Measurements from ENCODE around the gene OR11H12.
"Not testable (repeated sequence)": the region's sequence is repeated elsewhere in the genome, so short reads cannot be mapped to it uniquely, and the experiment has no call there.

Gene OR11H12, protein sequence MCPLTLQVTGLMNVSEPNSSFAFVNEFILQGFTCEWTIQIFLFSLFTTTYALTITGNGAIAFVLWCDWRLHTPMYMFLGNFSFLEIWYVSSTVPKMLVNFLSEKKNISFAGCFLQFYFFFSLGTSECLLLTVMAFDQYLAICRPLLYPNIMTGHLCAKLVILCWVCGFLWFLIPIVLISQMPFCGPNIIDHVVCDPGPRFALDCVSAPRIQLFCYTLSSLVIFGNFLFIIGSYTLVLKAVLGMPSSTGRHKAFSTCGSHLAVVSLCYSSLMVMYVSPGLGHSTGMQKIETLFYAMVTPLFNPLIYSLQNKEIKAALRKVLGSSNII

DNA sequence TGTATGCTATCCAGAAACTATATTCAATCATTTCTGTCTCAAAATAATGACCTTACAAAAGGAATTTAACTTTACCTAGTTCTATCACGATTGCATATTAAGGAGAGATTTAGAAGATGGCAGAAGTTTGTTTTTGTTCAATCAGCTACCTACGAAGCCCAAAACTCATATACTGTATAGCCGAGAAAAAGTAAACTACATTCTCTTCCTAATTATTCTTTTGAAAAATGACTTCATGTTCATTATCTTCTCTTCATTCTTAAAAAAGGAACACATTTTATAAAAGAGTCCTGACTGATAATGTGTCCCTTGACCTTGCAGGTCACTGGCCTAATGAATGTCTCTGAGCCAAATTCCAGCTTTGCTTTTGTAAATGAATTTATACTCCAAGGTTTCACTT lies at the start of gene OR11H12:
OR11H12 (plus strand) TSS at position 301 of the 400 bp plus-strand sequence; CDS start at position 301, 0 bp downstream.
- DNase-seq: not testable (repeated sequence)

DNA sequence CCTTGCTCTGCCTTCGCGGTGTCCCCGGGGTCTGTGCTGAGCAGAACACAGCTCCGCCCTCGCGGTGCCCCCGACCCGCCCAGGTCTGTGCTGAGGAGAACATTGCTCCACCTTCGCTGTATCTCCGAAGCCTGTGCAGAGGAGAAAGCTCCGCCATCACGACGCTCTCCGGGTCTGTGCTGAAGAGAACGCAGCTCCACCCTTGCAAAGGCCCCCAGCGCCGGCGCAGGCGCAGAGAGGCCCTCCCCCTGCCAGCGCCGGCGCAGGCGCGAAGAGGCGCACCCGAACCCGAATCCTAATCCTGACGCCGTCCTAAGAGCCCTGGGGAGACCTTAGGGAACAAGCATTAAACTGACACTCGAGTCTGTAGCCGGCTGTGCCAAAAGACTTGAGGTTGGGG lies 18.0 kb upstream of the OR11H12 start:
- DNase-seq: not testable (repeated sequence)

- DNase-seq: not testable (repeated sequence)
Observed at GRCh38 chr14:18626610-18627213, 25.8 kb downstream of the OR11H12 start.

DNA sequence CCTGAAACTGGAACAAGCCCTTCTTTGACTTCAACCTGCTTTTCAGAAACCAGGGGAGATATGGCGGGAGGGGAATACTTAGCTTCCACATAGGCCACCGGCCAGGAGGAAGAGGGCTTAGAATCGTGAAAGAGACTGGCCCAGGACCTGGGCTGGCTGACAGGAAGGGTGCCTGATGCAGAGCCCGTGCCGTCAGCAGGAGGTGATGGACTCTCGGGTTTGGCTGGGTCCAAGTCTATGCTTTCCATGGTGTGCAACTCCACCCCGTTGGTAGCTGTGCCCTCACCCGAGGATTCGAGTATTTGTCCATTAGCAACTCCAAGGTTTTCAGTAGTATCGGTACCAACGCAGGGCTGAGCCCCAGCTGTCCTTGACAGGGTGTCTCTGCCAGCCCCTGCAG lies 35.1 kb downstream of the OR11H12 start:
- DNase-seq: not testable (repeated sequence)

DNA sequence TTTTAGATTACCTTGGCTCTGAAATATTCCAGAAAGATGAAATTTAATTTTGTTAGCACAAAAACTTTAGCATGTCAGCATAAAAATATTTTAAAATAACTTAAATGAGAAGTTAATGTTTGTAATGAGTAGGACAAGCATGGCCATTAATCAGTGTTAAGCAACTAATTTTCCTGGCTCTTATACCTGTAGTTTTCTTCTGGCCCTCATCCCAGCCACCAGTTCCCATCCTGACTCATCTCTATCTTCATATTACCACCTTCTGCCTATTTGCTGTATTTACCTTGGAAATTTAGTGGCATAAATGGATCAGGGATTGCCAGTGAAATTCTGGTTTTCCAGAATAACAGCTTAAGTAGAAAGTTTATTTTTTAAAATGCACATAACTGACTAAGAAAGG lies 37.1 kb downstream of the OR11H12 start:
- not testable (repeated sequence) for DNase-seq

- not testable (repeated sequence) for DNase-seq
Observed at GRCh38 chr14:18638785-18639184, 37.9 kb downstream of the OR11H12 start.

- DNase-seq: not testable (repeated sequence)
Observed at GRCh38 chr14:18646075-18646730, 45.3 kb downstream of the OR11H12 start.
